Globus pallidus (tissue), 1 donor: Measurements from ENCODE around the gene MAP1LC3A.

Experiments
- DNase-seq: peaks from one replicate; pipeline ENCODE4 v3.0.0-alpha.2; 2015; ENCODE audit warnings: low spot score

MAP1LC3A gene

GRCh38 chr20:34549291-34549928 lies 9.1 kb upstream of the MAP1LC3A start:
- no peak for DNase-seq

GRCh38 chr20:34549929-34550305 lies 8.6 kb upstream of the MAP1LC3A start:
- no peak for DNase-seq

- no peak for DNase-seq
Measured at GRCh38 chr20:34552569-34552968, 5.9 kb upstream of the MAP1LC3A start.

GRCh38 chr20:34553366-34553867 lies 5.1 kb upstream of the MAP1LC3A start:
- DNase-seq = no peak

- no peak for DNase-seq
Measured at GRCh38 chr20:34557936-34558319, 590 bp upstream of the MAP1LC3A start.

GRCh38 chr20:34559311-34560140 lies 1.0 kb downstream of the MAP1LC3A start:
- DNase-seq = peak; percentile 43

GRCh38 chr20:34560141-34560523 lies 1.6 kb downstream of the MAP1LC3A start:
- peak; percentile 82 for DNase-seq

GRCh38 chr20:34560614-34561013 lies 2.1 kb downstream of the MAP1LC3A start:
- DNase-seq = no peak

GRCh38 chr20:34561661-34562060 lies 3.1 kb downstream of the MAP1LC3A start:
- DNase-seq = no peak

- peak; percentile 54 for DNase-seq
Measured at GRCh38 chr20:34562641-34563040, 4.1 kb downstream of the MAP1LC3A start.

GRCh38 chr20:34564833-34565232 lies 6.3 kb downstream of the MAP1LC3A start:
- DNase-seq = no peak

- DNase-seq = no peak
Measured at GRCh38 chr20:34566978-34567891, 8.7 kb downstream of the MAP1LC3A start.

GRCh38 chr20:34567892-34568865 lies 9.7 kb downstream of the MAP1LC3A start:
- no peak for DNase-seq

- DNase-seq = no peak
Measured at GRCh38 chr20:34569598-34569997, 11.1 kb downstream of the MAP1LC3A start.

- DNase-seq = no peak
Measured at GRCh38 chr20:34570859-34571306, 12.4 kb downstream of the MAP1LC3A start.

GRCh38 chr20:34571753-34572152 lies 13.2 kb downstream of the MAP1LC3A start:
- no peak for DNase-seq

- no peak for DNase-seq
Measured at GRCh38 chr20:34573541-34574300, 15.2 kb downstream of the MAP1LC3A start.

GRCh38 chr20:34574426-34574825 lies 15.9 kb downstream of the MAP1LC3A start:
- DNase-seq = no peak

- DNase-seq = no peak
Measured at GRCh38 chr20:34574861-34575260, 16.3 kb downstream of the MAP1LC3A start.

- no peak for DNase-seq
Measured at GRCh38 chr20:34575271-34575670, 16.8 kb downstream of the MAP1LC3A start.
